Activated naive CD4-positive, alpha-beta T cell treated with anti-CD3 and anti-CD28 coated beads, Interleukin-2, amount 50 U/mL, for 72 hours (primary cell): Measurements from ENCODE around the gene HMCN1. TPM values are rescaled to one million over a fixed set of nuclear protein-coding genes. Genes with fewer than 3 reads are reported as not detected.
"Not testable (repeated sequence)": the region's sequence is repeated elsewhere in the genome, so short reads cannot be mapped to it uniquely, and the experiment has no call there.

Experiments
- ATAC-seq, 2 donors: fragments of 150-1000 bp; cut with Tn5 transposase; 2 replicates each; pipeline ENCODE4 v1.10.0; 2021; ENCODE audit warnings: mild to moderate bottlenecking in 2 of 2, moderate library complexity in 2 of 2
- DNase-seq, 2 donors: peaks; one replicate each; pipeline ENCODE4 v3.0.0; 2021 to 2022; ENCODE audit warnings: low spot score in 2 of 2
- H3K27ac Mint-ChIP-seq, 2 donors: one replicate each; pipeline ENCODE4 v1.8.0; 2022; ENCODE audit warnings: mild to moderate bottlenecking in 2 of 2, mixed read lengths in 2 of 2
- H3K36me3 Mint-ChIP-seq, 2 donors: one replicate each; pipeline ENCODE4 v1.8.0; 2022; ENCODE audit warnings: mixed read lengths in 2 of 2
- H3K9me3 Mint-ChIP-seq, 2 donors: one replicate each; pipeline ENCODE4 v1.8.0; 2022; ENCODE audit warnings: mixed read lengths in 2 of 2
- total RNA-seq, 2 donors: library from RNA; stranded (reverse); gene quantifications; one replicate each; pipeline ENCODE4 v1.2.3, GENCODE V29; 2022

Gene HMCN1
- total RNA-seq, 2 donors from 2014 or later, result 0.14 TPM; not detected in 1

GRCh38 chr1:186211583-186211982, 477.4 kb downstream of the HMCN1 start:
- H3K27ac Mint-ChIP-seq, DNase-seq, H3K36me3 Mint-ChIP-seq, H3K9me3 Mint-ChIP-seq, ATAC-seq: not testable (repeated sequence)

DNA sequence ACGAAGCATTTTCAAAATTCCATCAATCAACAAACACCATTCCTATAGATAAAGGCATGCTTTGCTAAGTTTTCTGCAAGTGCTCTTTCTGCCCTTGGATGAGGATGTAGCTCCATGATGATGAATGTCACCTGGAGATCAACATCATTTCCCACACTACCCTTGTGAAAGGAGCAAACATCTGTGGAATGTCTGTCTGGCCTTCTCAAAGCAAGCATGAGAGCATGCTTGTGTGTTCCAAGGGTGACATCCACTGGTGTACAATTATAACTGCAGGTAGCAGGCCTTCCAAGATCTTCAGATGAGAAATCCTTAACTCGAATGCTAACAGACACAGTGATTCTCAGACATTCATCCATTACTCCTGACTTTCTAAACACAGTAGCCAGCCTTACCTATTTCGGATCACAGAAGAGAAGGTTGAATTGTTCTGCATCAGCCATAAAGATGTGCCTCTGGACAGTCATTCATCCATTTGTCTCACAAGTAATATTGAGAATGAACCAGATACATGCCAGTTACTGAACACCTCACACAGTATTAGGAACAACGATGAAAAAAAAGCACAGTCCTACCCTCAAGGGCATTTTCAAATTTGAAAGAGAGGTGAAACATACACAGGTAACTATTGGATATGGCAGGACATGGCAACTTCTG, 478.5 kb downstream of the HMCN1 start:
- Mint-ChIP-seq H3K36me3 (no peaks in the 10 kb centered on the region), H3K9me3 (no peaks in the 10 kb centered on the region), H3K27ac (no peak overlapping the region)
- DNase-seq, result peak in 1 of 2 donors; percentile 23
- peak; percentile 45 to 82 for ATAC-seq

DNA sequence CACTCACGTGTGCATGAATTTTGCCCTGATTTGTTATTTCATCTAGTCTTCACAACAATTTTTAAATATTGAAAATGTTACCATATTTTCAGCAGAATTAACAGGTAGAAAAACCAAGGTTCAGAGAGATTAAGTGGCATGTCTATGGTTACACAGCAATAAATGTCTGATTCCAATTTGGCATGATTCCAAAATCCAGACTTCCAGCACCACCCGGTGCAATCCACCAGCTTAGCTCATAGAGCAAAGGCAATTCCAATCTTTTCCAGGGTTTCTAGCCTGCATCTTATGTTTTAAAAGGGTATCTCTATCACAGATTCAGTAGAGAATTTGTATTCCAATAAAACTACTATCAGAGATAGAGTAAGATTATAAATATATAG, 479.0 kb downstream of the HMCN1 start:
- Mint-ChIP-seq H3K36me3 (no peaks in the 10 kb centered on the region), H3K27ac (no peak overlapping the region), H3K9me3 (no peaks in the 10 kb centered on the region)
- ATAC-seq (no peak), DNase-seq (no peak)

GRCh38 chr1:186214791-186215190, 480.6 kb downstream of the HMCN1 start:
- ATAC-seq (no peak), DNase-seq (no peak)
- no peaks in the 10 kb centered on the region for H3K9me3 Mint-ChIP-seq
- no peaks in the 10 kb centered on the region for H3K36me3 Mint-ChIP-seq
- no peak overlapping the region for H3K27ac Mint-ChIP-seq

GRCh38 chr1:186215636-186216035, 481.4 kb downstream of the HMCN1 start:
- DNase-seq, result no peak
- H3K9me3 Mint-ChIP-seq, result no peaks in the 10 kb centered on the region
- no peak overlapping the region for H3K27ac Mint-ChIP-seq
- H3K36me3 Mint-ChIP-seq, result no peaks in the 10 kb centered on the region
- ATAC-seq, result no peak

DNA sequence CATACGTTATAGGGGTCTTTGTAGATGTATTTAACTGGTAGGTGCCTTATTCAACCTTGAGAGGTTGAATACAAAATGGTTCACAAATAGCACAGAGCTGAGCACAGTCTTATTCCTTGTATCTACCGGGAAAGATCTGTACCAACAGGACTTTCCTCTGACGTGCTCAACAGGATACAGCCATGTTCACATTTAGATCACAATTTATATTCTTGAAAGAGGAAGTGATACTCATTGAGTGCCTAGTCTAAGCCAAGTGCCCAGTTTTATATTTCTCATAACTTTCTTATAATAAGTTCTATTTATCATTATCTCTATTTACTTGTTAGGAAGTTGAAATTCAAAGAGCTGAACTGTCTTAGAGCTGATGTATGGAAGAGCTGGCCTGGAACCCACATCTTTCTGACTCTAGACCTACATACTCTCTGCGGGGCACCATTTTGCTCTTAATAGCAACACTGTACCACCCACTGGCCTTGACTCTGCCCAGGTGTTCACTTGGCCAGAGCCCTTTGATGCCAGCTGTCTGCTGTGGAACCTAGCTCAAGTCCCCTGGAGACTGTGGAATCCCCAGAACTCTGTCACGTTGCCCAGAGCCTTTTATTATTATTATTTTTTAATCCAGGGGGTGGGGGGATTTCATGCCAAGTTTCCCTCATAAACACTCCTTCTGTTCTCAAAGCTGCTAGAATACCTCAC, 484.6 kb downstream of the HMCN1 start:
- Mint-ChIP-seq H3K36me3 (no peaks in the 10 kb centered on the region), H3K27ac (no peak overlapping the region), H3K9me3 (no peaks in the 10 kb centered on the region)
- DNase-seq, result no peak
- no peak for ATAC-seq

- ATAC-seq, result no peak
- no peak for DNase-seq
These were observed 485.9 kb downstream of the HMCN1 start for GRCh38 chr1:186220067-186220466.

GRCh38 chr1:186220911-186221310, 486.7 kb downstream of the HMCN1 start:
- ATAC-seq (no peak), DNase-seq (no peak)
- Mint-ChIP-seq H3K27ac (no peak overlapping the region), H3K36me3 (no peaks in the 10 kb centered on the region), H3K9me3 (no peaks in the 10 kb centered on the region)

More at GRCh38 chr1:186220067-186220466, 485.9 kb downstream of the HMCN1 start:
- H3K9me3 Mint-ChIP-seq, result no peaks in the 10 kb centered on the region
- H3K36me3 Mint-ChIP-seq, result no peaks in the 10 kb centered on the region
- no peak overlapping the region for H3K27ac Mint-ChIP-seq

- DNase-seq, result no peak
- no peak overlapping the region for H3K27ac Mint-ChIP-seq
- H3K36me3 Mint-ChIP-seq, result no peaks in the 10 kb centered on the region
- ATAC-seq, result no peak
- H3K9me3 Mint-ChIP-seq, result no peaks in the 10 kb centered on the region
These were observed 490.9 kb downstream of the HMCN1 start for GRCh38 chr1:186225096-186225495.

- Mint-ChIP-seq H3K36me3 (no peaks in the 10 kb centered on the region), H3K27ac (no peak overlapping the region), H3K9me3 (no peaks in the 10 kb centered on the region)
- DNase-seq, result no peak
- no peak for ATAC-seq
These were observed 494.6 kb downstream of the HMCN1 start for GRCh38 chr1:186228749-186229148.

- H3K9me3 Mint-ChIP-seq, result no peaks in the 10 kb centered on the region
- ATAC-seq, result peak in 1 of 2 donors; percentile 80
- no peak overlapping the region for H3K27ac Mint-ChIP-seq
- no peak for DNase-seq
- H3K36me3 Mint-ChIP-seq, result peaks cover 0 to 11% of the 10 kb centered on the region in 2 donors
These were observed 497.8 kb downstream of the HMCN1 start for GRCh38 chr1:186231861-186232436.

- Mint-ChIP-seq H3K27ac (no peak overlapping the region), H3K36me3 (peaks cover 0 to 12% of the 10 kb centered on the region in 2 donors)
These were observed 500.9 kb downstream of the HMCN1 start for GRCh38 chr1:186234976-186235686.

DNA sequence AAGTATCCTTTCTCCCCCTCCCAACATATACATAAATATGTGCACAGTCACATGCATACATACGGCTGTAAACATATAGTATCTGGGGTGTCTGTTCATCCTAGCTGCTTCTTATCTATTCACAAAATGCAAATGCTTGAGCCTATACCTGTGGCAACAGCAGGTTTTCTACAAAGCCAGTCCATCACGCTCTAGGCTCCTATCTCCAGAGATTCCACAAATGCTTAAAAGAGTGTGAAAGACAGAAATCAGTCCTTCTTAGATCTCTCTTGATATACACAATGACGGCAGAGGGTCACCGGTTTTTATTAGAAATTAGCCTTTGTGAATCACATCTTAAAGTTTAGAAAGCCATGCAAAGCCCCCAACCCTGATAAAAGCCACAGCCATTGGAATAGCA, 501.5 kb downstream of the HMCN1 start:
- no peaks in the 10 kb centered on the region for H3K9me3 Mint-ChIP-seq
- no peak overlapping the region for H3K27ac Mint-ChIP-seq
- DNase-seq (no peak), ATAC-seq (no peak)
- H3K36me3 Mint-ChIP-seq, result peaks cover 0 to 12% of the 10 kb centered on the region in 2 donors

More at GRCh38 chr1:186234976-186235686, 500.9 kb downstream of the HMCN1 start:
- ATAC-seq, result no peak
- no peaks in the 10 kb centered on the region for H3K9me3 Mint-ChIP-seq
- DNase-seq, result no peak

- no peak overlapping the region for H3K27ac Mint-ChIP-seq
- ATAC-seq, result no peak
- peaks cover 0 to 12% of the 10 kb centered on the region in 2 donors for H3K36me3 Mint-ChIP-seq
- H3K9me3 Mint-ChIP-seq, result no peaks in the 10 kb centered on the region
- no peak for DNase-seq
These were observed 502.7 kb downstream of the HMCN1 start for GRCh38 chr1:186236921-186237320.

DNA sequence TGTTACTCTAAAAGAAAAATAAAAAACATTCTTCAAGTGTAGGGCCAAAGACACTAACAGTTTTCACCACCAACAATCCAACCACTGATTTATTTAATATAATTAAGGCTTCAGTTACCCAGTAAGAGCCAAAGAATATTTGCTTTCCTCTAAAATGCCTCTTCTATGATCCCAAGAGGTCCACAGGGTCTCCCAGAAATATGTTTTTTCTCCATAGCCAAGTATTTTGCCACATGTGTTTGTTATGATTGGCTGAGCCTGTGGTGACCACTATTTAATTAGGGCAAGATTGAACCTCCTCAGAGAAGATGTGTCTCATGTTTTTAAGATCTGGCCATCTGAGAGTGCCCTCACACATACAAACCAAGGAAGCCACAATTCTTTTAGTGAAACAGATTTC, 505.0 kb downstream of the HMCN1 start:
- H3K27ac Mint-ChIP-seq, result no peak overlapping the region
- DNase-seq (no peak), ATAC-seq (no peak)
- no peaks in the 10 kb centered on the region for H3K9me3 Mint-ChIP-seq
- peaks cover 0 to 12% of the 10 kb centered on the region in 2 donors for H3K36me3 Mint-ChIP-seq

GRCh38 chr1:186240436-186240835, 506.2 kb downstream of the HMCN1 start:
- no peaks in the 10 kb centered on the region for H3K9me3 Mint-ChIP-seq
- peaks cover 0 to 12% of the 10 kb centered on the region in 2 donors for H3K36me3 Mint-ChIP-seq
- DNase-seq, result no peak
- no peak overlapping the region for H3K27ac Mint-ChIP-seq
- ATAC-seq, result no peak
